ENCODE results near the gene ERICH6B. TPM values are rescaled to one million over a fixed set of nuclear protein-coding genes. Genes with fewer than 3 reads are reported as not detected.
"Not testable (repeated sequence)": the region's sequence is repeated elsewhere in the genome, so short reads cannot be mapped to it uniquely, and the experiment has no call there.

The ERICH6B gene
- total and polyA plus RNA-seq, 2 of the 8 experiments (the other 6 are each of a cell fraction or from before 2014, with no cell fraction given) = not detected

GRCh38 chr13:45645263-45645662 lies 29.7 kb upstream of the ERICH6B start:
- H3K4me3 ChIP-seq (ENCODE audit: extremely low read depth in 1 of 4, insufficient read depth in 2 of 4, low read depth in 3 of 4, low read length in 4 of 4); FAIRE-seq; H2BK120ac ChIP-seq (replicated peaks; ENCODE audit: low read depth, low read length); H4K91ac ChIP-seq (replicated peaks; ENCODE audit: insufficient read length, low read length); H3K14ac ChIP-seq (ENCODE audit: insufficient read length); H3K4me2 ChIP-seq (ENCODE audit: insufficient read depth in 1 of 2, low read depth in 2 of 2, low read length in 2 of 2); H2BK15ac ChIP-seq (ENCODE audit: low read length); H3K4ac ChIP-seq (replicated peaks; ENCODE audit: insufficient read length, low read depth, low read length); H3K18ac ChIP-seq (ENCODE audit: extremely low read depth, low read length); H3K27ac ChIP-seq (ENCODE audit: low read depth, low read length); H4K8ac ChIP-seq (ENCODE audit: extremely low read depth, insufficient read depth, low read length); H3K79me2 ChIP-seq (ENCODE audit: control insufficient read depth in 1 of 2, insufficient read depth in 2 of 2, low read length in 2 of 2); H4K5ac ChIP-seq (ENCODE audit: insufficient read length, low read depth, low read length); CTCF ChIA-PET (ENCODE audit: partially characterized antibody); H3K79me1 ChIP-seq (ENCODE audit: low read depth, low read length); H2BK20ac ChIP-seq (ENCODE audit: low read length); H3K27me3 ChIP-seq (replicated peaks in 1 of 4; ENCODE audit: control insufficient read depth in 3 of 4, extremely low read depth in 1 of 4, insufficient read depth in 3 of 4, low read length in 3 of 4); H2AFZ ChIP-seq (ENCODE audit: low read length); H3K4me1 ChIP-seq (replicated peaks in 1 of 4; ENCODE audit: control insufficient read depth in 3 of 4, insufficient read depth in 4 of 4, low read length in 3 of 4); H3K23me2 ChIP-seq (ENCODE audit: low read depth, low read length); H3K56ac ChIP-seq (replicated peaks; ENCODE audit: insufficient read length, low read depth, low read length); H2AK5ac ChIP-seq (ENCODE audit: low read depth, low read length); H3K36me3 ChIP-seq (ENCODE audit: control insufficient read depth in 2 of 4, insufficient read depth in 4 of 4, low read length in 3 of 4); H3K9ac ChIP-seq (replicated peaks in 1 of 4; ENCODE audit: extremely low read depth in 1 of 4, low read depth in 3 of 4, low read length in 3 of 4); H3K23ac ChIP-seq (ENCODE audit: insufficient read length); POLR2A ChIA-PET (ENCODE audit: partially characterized antibody); H4K20me1 ChIP-seq (replicated peaks in 1 of 2; ENCODE audit: control insufficient read depth in 1 of 2, insufficient read depth in 2 of 2, low read length in 2 of 2): not testable (repeated sequence)
- Histone ChIP-seq H2BK12ac (ENCODE audit: low read depth, low read length) (0 out of 2 replicates have a peak overlapping the region, but pooled peaks have one; percentile 68), H3K9me3 (ENCODE audit: insufficient read depth in 2 of 2, low read depth in 1 of 2, low read length in 1 of 2) (peaks cover 14 to 27% of the 10 kb centered on the region in 2 experiments), H2BK5ac (ENCODE audit: low read depth, low read length) (0 out of 2 replicates have a peak overlapping the region, but pooled peaks have one; percentile 44)
- WGBS, 2 experiments (ENCODE audit: extremely low coverage in 1 of 2, insufficient coverage in 1 of 2, insufficient read length in 1 of 2, insufficient replicate concordance in 2 of 2, low coverage in 1 of 2, low lambda C conversion rate in 2 of 2, missing lambda C conversion rate in 1 of 2) = 74% methylated on average over 14 of the region's 17 CpGs; no CpG with 5 or more reads in 1 of the 2 experiments
- peak in 1 of 2 experiments; percentile 53 for DNase-seq (ENCODE audit: low read depth in 1 of 2, low spot score in 2 of 2)

- H2BK5ac ChIP-seq (ENCODE audit: low read depth, low read length); H3K56ac ChIP-seq (replicated peaks; ENCODE audit: insufficient read length, low read depth, low read length); DNase-seq (ENCODE audit: low read depth in 1 of 2, low spot score in 2 of 2); H4K8ac ChIP-seq (ENCODE audit: extremely low read depth, insufficient read depth, low read length); FAIRE-seq; H3K4me1 ChIP-seq (replicated peaks in 1 of 4; ENCODE audit: control insufficient read depth in 3 of 4, insufficient read depth in 4 of 4, low read length in 3 of 4); H2BK15ac ChIP-seq (ENCODE audit: low read length); H2BK20ac ChIP-seq (ENCODE audit: low read length); H3K4me2 ChIP-seq (ENCODE audit: insufficient read depth in 1 of 2, low read depth in 2 of 2, low read length in 2 of 2); H3K18ac ChIP-seq (ENCODE audit: extremely low read depth, low read length); H4K20me1 ChIP-seq (replicated peaks in 1 of 2; ENCODE audit: control insufficient read depth in 1 of 2, insufficient read depth in 2 of 2, low read length in 2 of 2); H3K27me3 ChIP-seq (replicated peaks in 1 of 4; ENCODE audit: control insufficient read depth in 3 of 4, extremely low read depth in 1 of 4, insufficient read depth in 3 of 4, low read length in 3 of 4); H3K79me2 ChIP-seq (ENCODE audit: control insufficient read depth in 1 of 2, insufficient read depth in 2 of 2, low read length in 2 of 2); H3K27ac ChIP-seq (ENCODE audit: low read depth, low read length); H4K5ac ChIP-seq (ENCODE audit: insufficient read length, low read depth, low read length); POLR2A ChIA-PET (ENCODE audit: partially characterized antibody); H3K4me3 ChIP-seq (ENCODE audit: extremely low read depth in 1 of 4, insufficient read depth in 2 of 4, low read depth in 3 of 4, low read length in 4 of 4); H2BK120ac ChIP-seq (replicated peaks; ENCODE audit: low read depth, low read length); H3K4ac ChIP-seq (replicated peaks; ENCODE audit: insufficient read length, low read depth, low read length); H2BK12ac ChIP-seq (ENCODE audit: low read depth, low read length); H3K23me2 ChIP-seq (ENCODE audit: low read depth, low read length); H3K36me3 ChIP-seq (ENCODE audit: control insufficient read depth in 2 of 4, insufficient read depth in 4 of 4, low read length in 3 of 4); H3K9ac ChIP-seq (replicated peaks in 1 of 4; ENCODE audit: extremely low read depth in 1 of 4, low read depth in 3 of 4, low read length in 3 of 4); H3K79me1 ChIP-seq (ENCODE audit: low read depth, low read length); H3K14ac ChIP-seq (ENCODE audit: insufficient read length); H2AFZ ChIP-seq (ENCODE audit: low read length); H2AK5ac ChIP-seq (ENCODE audit: low read depth, low read length); H4K91ac ChIP-seq (replicated peaks; ENCODE audit: insufficient read length, low read length); H3K23ac ChIP-seq (ENCODE audit: insufficient read length): not testable (repeated sequence)
- CTCF ChIA-PET (ENCODE audit: partially characterized antibody) = interaction anchor here (1.4 kb wide), 1 partner anchor 42 kb away, joined by 3 read pairs; no protein-coding TSS in a partner anchor
- H3K9me3 ChIP-seq (ENCODE audit: insufficient read depth in 2 of 2, low read depth in 1 of 2, low read length in 1 of 2) = peaks cover 14 to 27% of the 10 kb centered on the region in 2 experiments
- WGBS, 2 experiments (ENCODE audit: extremely low coverage in 1 of 2, insufficient coverage in 1 of 2, insufficient read length in 1 of 2, insufficient replicate concordance in 2 of 2, low coverage in 1 of 2, low lambda C conversion rate in 2 of 2, missing lambda C conversion rate in 1 of 2) = 92% methylated on average over 1 of the region's 1 CpG; no CpG with 5 or more reads in 1 of the 2 experiments
Measured at GRCh38 chr13:45642159-45642558, 26.6 kb upstream of the ERICH6B start.
